Fibroblast of lung (primary cell): ENCODE data around the gene KRT8. TPM values are rescaled to one million over a fixed set of nuclear protein-coding genes. Genes with fewer than 3 reads are reported as not detected.
A peak's percentile ranks its signal among the peaks of the same experiment; 100 is the strongest.

ENCODE experiments used
- DNase-seq, 2 donors: peaks; one replicate each; pipeline versions ENCODE4 v3.0.0 to v3.0.0-alpha.2; 2010; ENCODE audit warnings: low read depth in 2 of 2
- H2AFZ ChIP-seq: 2 replicates; pipeline ENCODE4 v1.5.1; 2012; ENCODE audit warnings: low read length, control low read depth, inconsistent platforms
- H3K27ac ChIP-seq: 2 replicates; pipeline ENCODE4 v1.5.1; 2011; ENCODE audit warnings: low read length, control low read depth; ENCODE audit not compliant: insufficient read depth
- H3K27me3 ChIP-seq: 2 replicates; pipeline ENCODE4 v1.5.1; 2011; ENCODE audit warnings: mild to moderate bottlenecking, low read length; ENCODE audit not compliant: control insufficient read depth, insufficient read depth
- H3K36me3 ChIP-seq: 2 replicates; pipeline ENCODE4 v1.5.1; 2011; ENCODE audit warnings: low read length; ENCODE audit not compliant: control insufficient read depth, insufficient read depth
- H3K4me1 ChIP-seq: 2 replicates; pipeline ENCODE4 v1.5.1; 2011; ENCODE audit warnings: low read length; ENCODE audit not compliant: control insufficient read depth, insufficient read depth; ENCODE audit errors: extremely low read depth
- H3K4me2 ChIP-seq: 2 replicates; pipeline ENCODE4 v1.5.1; 2011; ENCODE audit warnings: low read length, control low read depth; ENCODE audit not compliant: insufficient read depth; ENCODE audit errors: extremely low read depth
- H3K4me3 ChIP-seq, 4 experiments: fragments of 200-600 bp in 1 of 4; sonication (generic) in 1 of 4; replicated peaks in 1 of 4; 2 replicates each; pipeline ENCODE4 v1.5.1; 2011 to 2016; ENCODE audit warnings: low read length in 4 of 4, low read depth in 3 of 4, mild to moderate bottlenecking in 3 of 4, control low read depth in 2 of 4, inconsistent platforms in 1 of 4, mixed read lengths in 1 of 4; ENCODE audit not compliant: insufficient read depth in 1 of 4; ENCODE audit errors: control extremely low read depth in 1 of 4
- H3K79me2 ChIP-seq: 2 replicates; pipeline ENCODE4 v1.5.1; 2012; ENCODE audit warnings: mild to moderate bottlenecking, low read length, inconsistent platforms; ENCODE audit not compliant: control insufficient read depth, insufficient read depth
- H3K9ac ChIP-seq: 2 replicates; pipeline ENCODE4 v1.5.1; 2011; ENCODE audit warnings: mild to moderate bottlenecking, low read length, control low read depth; ENCODE audit not compliant: insufficient read depth
- H3K9me3 ChIP-seq: 2 replicates; pipeline ENCODE4 v1.5.1; 2012; ENCODE audit warnings: low read depth, low read length; ENCODE audit not compliant: control insufficient read depth, insufficient read depth
- H4K20me1 ChIP-seq: 2 replicates; pipeline ENCODE4 v1.5.1; 2011; ENCODE audit warnings: low read length; ENCODE audit not compliant: control insufficient read depth, insufficient read depth; ENCODE audit errors: extremely low read depth
- CTCF ChIP-seq, 2 donors: IDR thresholded peaks in 1 of 2; conservative IDR thresholded peaks in 1 of 2; 1 replicate in 1 of 2; 2 replicates in 1 of 2; pipeline ENCODE4 v1.5.1; 2011 to 2012; ENCODE audit warnings: low read length in 2 of 2, control low read depth in 1 of 2, inconsistent platforms in 1 of 2, low read depth in 1 of 2, mild to moderate bottlenecking in 1 of 2
- EZH2 ChIP-seq: IDR thresholded peaks from 2 replicates; pipeline ENCODE4 v1.5.1; 2012; ENCODE audit warnings: low read length, control low read depth, mild to moderate bottlenecking; ENCODE audit errors: missing control alignments
- polyA plus RNA-seq, 2 donors: library from polyadenylated mRNA; depleted of rRNA in 1 of 2; stranded (reverse) in 1 of 2; unstranded in 1 of 2; fragments of >200 nt; gene quantifications; 2 replicates each; pipeline ENCODE4 v1.2.1, GENCODE V29; 2011 to 2012; ENCODE audit warnings: missing spikeins in 1 of 2
- total RNA-seq: library from RNA; depleted of rRNA; stranded (reverse); fragments of >200 nt; gene quantifications from 2 replicates; pipeline ENCODE4 v1.2.1, GENCODE V29; 2014

Gene KRT8
- total and polyA plus RNA-seq, 2 donors (not counting 1 experiment from before 2014, with no cell fraction given): 0.66 to 16.3 TPM

GRCh38 chr12:52873513-52873831, 31.4 kb downstream of the KRT8 start:
- no peaks in the 10 kb centered on the region for H3K36me3 ChIP-seq
- DNase-seq: no peak
- H3K9ac ChIP-seq: peak overlapping the region; percentile 52
- no peak overlapping the region for H2AFZ ChIP-seq
- peaks cover 34% of the 10 kb centered on the region for H3K4me1 ChIP-seq
- no peaks in the 10 kb centered on the region for H3K9me3 ChIP-seq
- H3K27me3 ChIP-seq: no peaks in the 10 kb centered on the region
- H3K27ac ChIP-seq: peak overlapping the region; percentile 75
- peak overlapping the region in 2 of 4 experiments; percentile 41 to 57 for H3K4me3 ChIP-seq
- H4K20me1 ChIP-seq: no peaks in the 10 kb centered on the region
- TF ChIP-seq CTCF (conservative IDR thresholded peaks at IDR 0.05 in 1 of 2, IDR thresholded peaks at IDR 0.05 in 1 of 2; ENCODE audit: low read depth in 1 of 2, low read length in 2 of 2) (no peak), EZH2 (no peak)
- H3K79me2 ChIP-seq: no peaks in the 10 kb centered on the region
- H3K4me2 ChIP-seq: peak overlapping the region; percentile 91

- no peak for TF ChIP-seq CTCF (conservative IDR thresholded peaks at IDR 0.05 in 1 of 2, IDR thresholded peaks at IDR 0.05 in 1 of 2; ENCODE audit: low read depth in 1 of 2, low read length in 2 of 2)
- no peak for TF ChIP-seq EZH2
- DNase-seq: no peak
- Histone ChIP-seq H3K27me3 (no peaks in the 10 kb centered on the region), H3K4me1 (peaks cover 34% of the 10 kb centered on the region), H3K36me3 (no peaks in the 10 kb centered on the region), H3K4me3 (no peak overlapping the region), H3K79me2 (no peaks in the 10 kb centered on the region), H3K27ac (no peak overlapping the region), H3K4me2 (no peak overlapping the region), H3K9ac (no peak overlapping the region), H2AFZ (no peak overlapping the region), H3K9me3 (no peaks in the 10 kb centered on the region), H4K20me1 (no peaks in the 10 kb centered on the region)
These were observed 32.1 kb downstream of the KRT8 start for GRCh38 chr12:52872644-52873389.

- H3K27ac ChIP-seq: peak overlapping the region; percentile 82
- no peaks in the 10 kb centered on the region for H3K79me2 ChIP-seq
- H4K20me1 ChIP-seq: no peaks in the 10 kb centered on the region
- no peaks in the 10 kb centered on the region for H3K27me3 ChIP-seq
- no peak for TF ChIP-seq EZH2
- no peak for TF ChIP-seq CTCF (conservative IDR thresholded peaks at IDR 0.05 in 1 of 2, IDR thresholded peaks at IDR 0.05 in 1 of 2; ENCODE audit: low read depth in 1 of 2, low read length in 2 of 2)
- no peak overlapping the region for H3K9ac ChIP-seq
- no peak overlapping the region for H2AFZ ChIP-seq
- peak overlapping the region; percentile 56 for H3K4me2 ChIP-seq
- peaks cover 34% of the 10 kb centered on the region for H3K4me1 ChIP-seq
- DNase-seq: peak; percentile 79 to 85
- no peaks in the 10 kb centered on the region for H3K36me3 ChIP-seq
- no peaks in the 10 kb centered on the region for H3K9me3 ChIP-seq
- no peak overlapping the region for H3K4me3 ChIP-seq
These were observed 33.4 kb downstream of the KRT8 start for GRCh38 chr12:52871291-52872039.
